Measurements from ENCODE around the gene ABCC8. TPM values are rescaled to one million over a fixed set of nuclear protein-coding genes. Genes with fewer than 3 reads are reported as not detected.

The ABCC8 gene
- total and polyA plus RNA-seq, 12 donors, result 0.39 to 216 (median 4.0) TPM; not detected in 1

DNA sequence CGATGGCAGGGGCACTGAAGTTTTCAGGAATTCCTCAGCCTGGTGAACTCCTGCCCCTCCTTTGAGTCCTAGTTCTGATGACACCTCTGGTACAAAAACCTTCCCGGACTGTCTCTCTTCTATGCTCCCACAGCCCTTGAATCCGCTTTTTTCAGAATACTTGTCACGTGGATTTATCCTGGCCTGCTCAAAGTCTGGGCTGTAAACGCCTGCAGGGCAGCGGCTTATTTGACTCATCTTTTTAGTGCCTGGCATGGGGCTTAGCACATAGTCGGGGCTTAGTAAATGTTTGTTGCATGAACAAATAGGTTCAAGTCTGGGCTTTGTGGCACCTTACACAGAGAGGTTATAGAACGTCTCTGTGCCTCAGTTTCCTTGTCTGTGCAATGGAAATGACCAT is 74.8 kb downstream of the ABCC8 start:
- WGBS, 4 donors, result 77 to 91% (median 86%) methylated on average over 8 of the region's 8 CpGs
- Histone ChIP-seq H3K4me3 (no peak overlapping the region), H3K4me1 (replicated peaks in 1 of 2) (peaks cover 0 to 16% of the 10 kb centered on the region in 2 donors), H3K27ac (no peak overlapping the region), H3K9me3 (replicated peaks in 1 of 3) (no peaks in the 10 kb centered on the region), H3K27me3 (no peaks in the 10 kb centered on the region), H3K36me3 (replicated peaks in 1 of 2) (no peaks in the 10 kb centered on the region)
- TF ChIP-seq, protein P1, sequence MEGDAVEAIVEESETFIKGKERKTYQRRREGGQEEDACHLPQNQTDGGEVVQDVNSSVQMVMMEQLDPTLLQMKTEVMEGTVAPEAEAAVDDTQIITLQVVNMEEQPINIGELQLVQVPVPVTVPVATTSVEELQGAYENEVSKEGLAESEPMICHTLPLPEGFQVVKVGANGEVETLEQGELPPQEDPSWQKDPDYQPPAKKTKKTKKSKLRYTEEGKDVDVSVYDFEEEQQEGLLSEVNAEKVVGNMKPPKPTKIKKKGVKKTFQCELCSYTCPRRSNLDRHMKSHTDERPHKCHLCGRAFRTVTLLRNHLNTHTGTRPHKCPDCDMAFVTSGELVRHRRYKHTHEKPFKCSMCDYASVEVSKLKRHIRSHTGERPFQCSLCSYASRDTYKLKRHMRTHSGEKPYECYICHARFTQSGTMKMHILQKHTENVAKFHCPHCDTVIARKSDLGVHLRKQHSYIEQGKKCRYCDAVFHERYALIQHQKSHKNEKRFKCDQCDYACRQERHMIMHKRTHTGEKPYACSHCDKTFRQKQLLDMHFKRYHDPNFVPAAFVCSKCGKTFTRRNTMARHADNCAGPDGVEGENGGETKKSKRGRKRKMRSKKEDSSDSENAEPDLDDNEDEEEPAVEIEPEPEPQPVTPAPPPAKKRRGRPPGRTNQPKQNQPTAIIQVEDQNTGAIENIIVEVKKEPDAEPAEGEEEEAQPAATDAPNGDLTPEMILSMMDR (IDR thresholded peaks at IDR 0.05), result no peak
- TF ChIP-seq POLR2A (IDR thresholded peaks at IDR 0.05), result no peak
- DNase-seq, result no peak
- intact Hi-C loops (cut with DNase I), result no loop called here

DNA sequence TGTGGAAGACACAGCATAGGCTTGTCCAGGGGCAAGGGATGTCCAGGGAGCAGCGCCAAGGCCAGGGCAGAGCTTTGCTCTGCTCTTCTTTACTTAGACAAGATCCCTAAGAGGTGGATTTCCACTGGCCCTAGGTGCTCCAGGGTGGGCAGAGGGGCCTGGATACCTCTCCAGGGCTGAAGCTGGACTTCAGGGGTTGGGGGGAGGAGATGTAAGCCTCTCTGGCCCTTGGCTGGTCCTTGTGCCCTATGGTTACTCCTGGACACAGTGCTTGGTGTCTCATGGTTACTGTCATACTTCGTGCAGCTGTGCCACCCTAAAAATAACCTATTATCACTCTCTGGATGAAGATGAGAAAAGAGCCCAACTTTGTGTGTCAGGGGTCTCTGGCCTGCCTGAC is 75.3 kb downstream of the ABCC8 start:
- Histone ChIP-seq H3K36me3 (replicated peaks in 1 of 2) (no peaks in the 10 kb centered on the region), H3K27ac (no peak overlapping the region), H3K4me3 (no peak overlapping the region), H3K9me3 (replicated peaks in 1 of 3) (no peaks in the 10 kb centered on the region), H3K27me3 (no peaks in the 10 kb centered on the region), H3K4me1 (replicated peaks in 1 of 2) (peaks cover 0 to 11% of the 10 kb centered on the region in 2 donors)
- DNase-seq, result no peak
- WGBS, 4 donors, result 88 to 94% (median 92%) methylated on average over 1 to 2 of the region's 2 CpGs
- intact Hi-C loops (cut with DNase I), result no loop called here
- TF ChIP-seq, protein P1 (IDR thresholded peaks at IDR 0.05), result no peak
- no peak for TF ChIP-seq POLR2A (IDR thresholded peaks at IDR 0.05)

DNA sequence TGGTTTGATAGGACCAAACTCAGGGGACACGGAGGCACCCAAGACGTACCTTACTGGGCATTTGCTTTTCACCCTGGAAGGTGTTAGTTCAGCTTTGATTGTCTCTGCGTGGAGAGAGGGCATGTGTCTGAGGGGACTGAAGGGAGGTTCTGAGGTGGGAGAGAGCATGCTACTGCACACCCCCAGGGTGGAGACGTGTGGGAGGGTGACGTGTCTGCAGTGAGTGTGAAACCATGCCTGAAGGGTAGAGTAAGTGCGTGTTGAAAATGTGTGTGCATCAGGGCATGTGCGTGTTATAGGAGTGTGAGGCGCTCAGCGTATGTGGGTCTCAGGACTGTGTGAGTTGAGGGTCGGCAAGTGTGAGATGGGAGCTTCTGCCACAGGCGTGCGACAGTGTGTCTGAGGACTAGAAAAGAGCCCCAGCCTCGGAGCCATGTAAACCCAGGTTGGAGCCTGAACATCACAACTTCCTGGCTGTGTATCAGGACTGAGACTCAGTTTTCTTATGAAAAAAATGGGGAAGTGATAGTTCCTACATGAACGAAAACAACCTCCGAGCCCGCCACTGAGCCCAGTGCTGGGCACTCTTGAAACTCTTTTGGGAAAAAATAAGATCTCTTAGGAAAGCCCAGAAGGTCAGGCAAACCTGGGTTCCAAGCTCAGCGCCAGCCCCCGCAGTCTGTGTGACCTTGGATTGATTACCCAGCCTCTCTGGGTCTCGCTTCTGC is 76.4 kb downstream of the ABCC8 start:
- Histone ChIP-seq H3K4me3 (no peak overlapping the region), H3K27ac (no peak overlapping the region), H3K4me1 (replicated peaks in 1 of 2) (peaks cover 0 to 4% of the 10 kb centered on the region in 2 donors), H3K9me3 (replicated peaks in 1 of 3) (no peaks in the 10 kb centered on the region), H3K27me3 (no peaks in the 10 kb centered on the region), H3K36me3 (replicated peaks in 1 of 2) (no peaks in the 10 kb centered on the region)
- no peak for DNase-seq
- no peak for TF ChIP-seq POLR2A (IDR thresholded peaks at IDR 0.05)
- TF ChIP-seq, protein P1 (IDR thresholded peaks at IDR 0.05), result no peak
- WGBS, 4 donors, result 78 to 87% (median 83%) methylated on average over 19 of the region's 19 CpGs
- intact Hi-C loops (cut with DNase I), result no loop called here

DNA sequence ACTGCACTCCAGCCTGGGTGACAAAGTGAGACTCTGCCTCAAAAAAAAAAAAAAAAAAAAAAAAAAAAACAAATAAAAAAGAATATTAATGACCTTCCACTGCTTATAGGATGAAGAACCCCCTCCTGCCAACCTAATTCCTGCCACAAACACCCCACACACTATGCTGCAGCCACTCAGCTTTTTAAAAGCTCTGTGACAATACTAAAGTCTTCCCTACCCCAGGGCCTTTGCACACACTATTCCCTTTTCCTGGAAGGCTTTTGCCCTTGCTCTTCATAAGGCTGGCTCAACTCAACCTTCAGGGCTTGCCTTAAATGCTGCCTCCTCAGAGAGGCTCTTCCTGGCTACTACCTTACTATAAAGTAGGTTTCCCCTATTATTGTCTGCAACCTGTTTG is 77.4 kb downstream of the ABCC8 start:
- no peaks in the 10 kb centered on the region for H3K36me3 ChIP-seq (replicated peaks in 1 of 2)
- no peaks in the 10 kb centered on the region for H3K9me3 ChIP-seq (replicated peaks in 1 of 3)
- no peak for DNase-seq
- no peak overlapping the region for H3K27ac ChIP-seq
- intact Hi-C loops (cut with DNase I), result no loop called here
- no peaks in the 10 kb centered on the region for H3K27me3 ChIP-seq
- H3K4me3 ChIP-seq, result no peak overlapping the region
- no peaks in the 10 kb centered on the region for H3K4me1 ChIP-seq (replicated peaks in 1 of 2)
- no peak for TF ChIP-seq POLR2A (IDR thresholded peaks at IDR 0.05)
- TF ChIP-seq, protein P1 (IDR thresholded peaks at IDR 0.05), result no peak
